Karpas-422 (cell line): ENCODE results near the gene CAB39. TPM values are rescaled to one million over a fixed set of nuclear protein-coding genes. Genes with fewer than 3 reads are reported as not detected.

Experiments used
- DNase-seq: peaks from one replicate; pipeline ENCODE4 v3.0.0-alpha.2; 2015
- H2AFZ ChIP-seq: fragments of 200-600 bp; sonication (generic); 2 replicates; pipeline ENCODE4 v1.6.1; 2014; ENCODE audit warnings: antibody characterized with exemption, low read length, mixed read lengths
- H3K27ac ChIP-seq: fragments of 200-600 bp; sonication (generic); 2 replicates; pipeline ENCODE4 v1.5.1; 2014; ENCODE audit warnings: mild to moderate bottlenecking, low read length, moderate library complexity
- H3K27me3 ChIP-seq: fragments of 200-600 bp; sonication (generic); 2 replicates; pipeline ENCODE4 v1.6.1; 2014; ENCODE audit warnings: low read length, mixed read lengths
- H3K36me3 ChIP-seq: fragments of 200-600 bp; sonication (generic); 2 replicates; pipeline ENCODE4 v1.6.1; 2014; ENCODE audit warnings: low read length, mixed read lengths; ENCODE audit not compliant: insufficient read depth
- H3K4me1 ChIP-seq: fragments of 200-600 bp; sonication (generic); 2 replicates; pipeline ENCODE4 v1.6.1; 2014; ENCODE audit warnings: mild to moderate bottlenecking, low read length, mixed read lengths
- H3K4me2 ChIP-seq: fragments of 200-600 bp; sonication (generic); 2 replicates; pipeline ENCODE4 v1.6.1; 2014; ENCODE audit warnings: low read length, low read depth, mild to moderate bottlenecking; ENCODE audit not compliant: poor library complexity, severe bottlenecking
- H3K4me3 ChIP-seq: fragments of 200-600 bp; sonication (generic); 2 replicates; pipeline ENCODE4 v1.5.1; 2014; ENCODE audit warnings: mild to moderate bottlenecking, antibody characterized with exemption, low read length, mixed read lengths
- H3K79me2 ChIP-seq: fragments of 200-600 bp; sonication (generic); 2 replicates; pipeline ENCODE4 v1.6.1; 2014; ENCODE audit warnings: mild to moderate bottlenecking, low read length, mixed read lengths
- H3K9ac ChIP-seq: fragments of 200-600 bp; sonication (generic); 2 replicates; pipeline ENCODE4 v1.6.0; 2014; ENCODE audit warnings: low read length
- H3K9me2 ChIP-seq: fragments of 200-600 bp; sonication (generic), shearing (Covaris generic); replicated peaks from 2 replicates; pipeline ENCODE4 v1.6.0; 2014; ENCODE audit warnings: mild to moderate bottlenecking, low read length, moderate library complexity; ENCODE audit not compliant: insufficient read depth
- H3K9me3 ChIP-seq: fragments of 300-700, 200-600 bp; sonication (generic); 2 replicates; pipeline ENCODE4 v1.6.1; 2014; ENCODE audit warnings: low read length, mixed read lengths
- H4K20me1 ChIP-seq: fragments of 200-600 bp; sonication (generic); 2 replicates; pipeline ENCODE4 v1.6.1; 2014; ENCODE audit warnings: mild to moderate bottlenecking, antibody characterized with exemption, low read length, low read depth; ENCODE audit not compliant: insufficient read depth
- total RNA-seq: library from RNA; depleted of rRNA; stranded (reverse); fragments of >200 nt; shearing (Covaris generic); gene quantifications from 2 replicates; pipeline ENCODE4 v1.2.3, GENCODE V29; 2014; ENCODE audit warnings: low replicate concordance

Gene CAB39
- total RNA-seq, 1 experiment from 2014 or later: 89.3 TPM

- H4K20me1 ChIP-seq: no peaks in the 10 kb centered on the region
- no peak overlapping the region for H3K27ac ChIP-seq
- H3K4me3 ChIP-seq: no peak overlapping the region
- DNase-seq: no peak
- H3K27me3 ChIP-seq: no peaks in the 10 kb centered on the region
- H3K4me1 ChIP-seq: no peaks in the 10 kb centered on the region
- peaks cover 95% of the 10 kb centered on the region for H3K79me2 ChIP-seq
- H3K4me2 ChIP-seq: no peak overlapping the region
- H2AFZ ChIP-seq: no peak overlapping the region
- no peaks in the 10 kb centered on the region for H3K9me2 ChIP-seq
- peaks cover 9% of the 10 kb centered on the region; the same call in 1 of the 2 replicates for H3K36me3 ChIP-seq
- no peak overlapping the region for H3K9ac ChIP-seq
- no peaks in the 10 kb centered on the region for H3K9me3 ChIP-seq
Observed at GRCh38 chr2:230778350-230779063, 65.9 kb downstream of the CAB39 start.

- Histone ChIP-seq H3K9me3 (no peaks in the 10 kb centered on the region), H3K4me2 (no peak overlapping the region), H3K27me3 (no peaks in the 10 kb centered on the region), H3K9me2 (no peaks in the 10 kb centered on the region), H2AFZ (no peak overlapping the region), H3K79me2 (peaks cover 94% of the 10 kb centered on the region), H3K36me3 (0 out of 2 replicates have a peak, but pooled peaks cover 9% of the 10 kb centered on the region), H3K4me3 (no peak overlapping the region), H4K20me1 (no peaks in the 10 kb centered on the region), H3K27ac (no peak overlapping the region), H3K4me1 (no peaks in the 10 kb centered on the region), H3K9ac (no peak overlapping the region)
- no peak for DNase-seq
Observed at GRCh38 chr2:230779126-230779525, 66.5 kb downstream of the CAB39 start.

- no peaks in the 10 kb centered on the region for H3K4me1 ChIP-seq
- H3K9ac ChIP-seq: no peak overlapping the region
- H3K27ac ChIP-seq: no peak overlapping the region
- H3K4me2 ChIP-seq: no peak overlapping the region
- no peak overlapping the region for H3K4me3 ChIP-seq
- no peaks in the 10 kb centered on the region for H3K9me2 ChIP-seq
- H3K9me3 ChIP-seq: no peaks in the 10 kb centered on the region
- DNase-seq: no peak
- H3K79me2 ChIP-seq: peaks cover 94% of the 10 kb centered on the region
- H2AFZ ChIP-seq: no peak overlapping the region
- no peaks in the 10 kb centered on the region for H4K20me1 ChIP-seq
- no peaks in the 10 kb centered on the region for H3K27me3 ChIP-seq
- H3K36me3 ChIP-seq: 0 out of 2 replicates have a peak, but pooled peaks cover 9% of the 10 kb centered on the region
Observed at GRCh38 chr2:230779607-230780006, 67.0 kb downstream of the CAB39 start.

GRCh38 chr2:230781130-230781797 is 68.6 kb downstream of the CAB39 start:
- H3K79me2 ChIP-seq: peaks cover 87% of the 10 kb centered on the region

GRCh38 chr2:230783101-230783500 is 70.5 kb downstream of the CAB39 start:
- H3K4me2 ChIP-seq: no peak overlapping the region
- no peak overlapping the region for H2AFZ ChIP-seq
- peaks cover 21% of the 10 kb centered on the region; the same call in 1 of the 2 replicates for H3K36me3 ChIP-seq
- no peaks in the 10 kb centered on the region for H4K20me1 ChIP-seq
- H3K9me3 ChIP-seq: peaks cover 4% of the 10 kb centered on the region; the same call in 1 of the 2 replicates
- no peak overlapping the region for H3K9ac ChIP-seq
- no peak for DNase-seq
- H3K4me3 ChIP-seq: no peak overlapping the region
- H3K27ac ChIP-seq: no peak overlapping the region
- H3K79me2 ChIP-seq: peaks cover 89% of the 10 kb centered on the region
- H3K9me2 ChIP-seq: no peaks in the 10 kb centered on the region
- no peaks in the 10 kb centered on the region for H3K27me3 ChIP-seq
- no peaks in the 10 kb centered on the region for H3K4me1 ChIP-seq

More at GRCh38 chr2:230781130-230781797, 68.6 kb downstream of the CAB39 start:
- no peaks in the 10 kb centered on the region for H3K4me1 ChIP-seq
- H3K9ac ChIP-seq: no peak overlapping the region
- no peaks in the 10 kb centered on the region for H3K9me2 ChIP-seq
- H3K4me3 ChIP-seq: no peak overlapping the region
- no peak overlapping the region for H2AFZ ChIP-seq
- no peaks in the 10 kb centered on the region for H3K9me3 ChIP-seq
- H3K36me3 ChIP-seq: 0 out of 2 replicates have a peak, but pooled peaks cover 9% of the 10 kb centered on the region
- no peak overlapping the region for H3K4me2 ChIP-seq
- no peaks in the 10 kb centered on the region for H3K27me3 ChIP-seq
- DNase-seq: no peak
- H3K27ac ChIP-seq: no peak overlapping the region
- H4K20me1 ChIP-seq: no peaks in the 10 kb centered on the region

GRCh38 chr2:230784795-230785194 is 72.2 kb downstream of the CAB39 start:
- Histone ChIP-seq H3K36me3 (peaks cover 36% of the 10 kb centered on the region), H3K9me3 (peaks cover 10% of the 10 kb centered on the region), H3K9me2 (no peaks in the 10 kb centered on the region), H3K9ac (no peak overlapping the region), H3K27ac (no peak overlapping the region), H4K20me1 (no peaks in the 10 kb centered on the region), H3K79me2 (peaks cover 90% of the 10 kb centered on the region), H3K27me3 (no peaks in the 10 kb centered on the region), H3K4me2 (no peak overlapping the region), H3K4me3 (no peak overlapping the region), H3K4me1 (no peaks in the 10 kb centered on the region), H2AFZ (no peak overlapping the region)
- DNase-seq: no peak

GRCh38 chr2:230785346-230785745 is 72.7 kb downstream of the CAB39 start:
- Histone ChIP-seq H3K4me2 (no peak overlapping the region), H3K9me2 (no peaks in the 10 kb centered on the region), H3K79me2 (peaks cover 90% of the 10 kb centered on the region), H3K4me3 (no peak overlapping the region), H3K36me3 (peaks cover 42% of the 10 kb centered on the region), H3K9me3 (peaks cover 10% of the 10 kb centered on the region), H4K20me1 (no peaks in the 10 kb centered on the region), H3K4me1 (no peaks in the 10 kb centered on the region), H2AFZ (no peak overlapping the region), H3K9ac (no peak overlapping the region), H3K27ac (no peak overlapping the region), H3K27me3 (no peaks in the 10 kb centered on the region)
- no peak for DNase-seq

GRCh38 chr2:230787101-230787500 is 74.5 kb downstream of the CAB39 start:
- Histone ChIP-seq H3K4me1 (no peaks in the 10 kb centered on the region), H3K4me2 (no peak overlapping the region), H2AFZ (no peak overlapping the region), H3K27me3 (no peaks in the 10 kb centered on the region), H3K36me3 (peaks cover 56% of the 10 kb centered on the region), H3K79me2 (peaks cover 88% of the 10 kb centered on the region), H3K27ac (no peak overlapping the region), H4K20me1 (no peaks in the 10 kb centered on the region), H3K4me3 (no peak overlapping the region), H3K9me3 (peaks cover 10% of the 10 kb centered on the region), H3K9ac (no peak overlapping the region), H3K9me2 (no peaks in the 10 kb centered on the region)
- DNase-seq: no peak
